VCaP (cell line): ENCODE results near the gene RPRD1B.

ENCODE experiments used
- H3K27ac ChIP-seq: fragments of 450-650 bp; 2 replicates; pipeline ENCODE4 v1.5.1; 2017
- TF ChIP-seq, protein P1 (sequence below): fragments of 450-650 bp; conservative IDR thresholded peaks from 2 replicates; pipeline ENCODE4 v1.5.1; 2017; ENCODE audit warnings: mild to moderate bottlenecking, moderate library complexity

RPRD1B gene

DNA sequence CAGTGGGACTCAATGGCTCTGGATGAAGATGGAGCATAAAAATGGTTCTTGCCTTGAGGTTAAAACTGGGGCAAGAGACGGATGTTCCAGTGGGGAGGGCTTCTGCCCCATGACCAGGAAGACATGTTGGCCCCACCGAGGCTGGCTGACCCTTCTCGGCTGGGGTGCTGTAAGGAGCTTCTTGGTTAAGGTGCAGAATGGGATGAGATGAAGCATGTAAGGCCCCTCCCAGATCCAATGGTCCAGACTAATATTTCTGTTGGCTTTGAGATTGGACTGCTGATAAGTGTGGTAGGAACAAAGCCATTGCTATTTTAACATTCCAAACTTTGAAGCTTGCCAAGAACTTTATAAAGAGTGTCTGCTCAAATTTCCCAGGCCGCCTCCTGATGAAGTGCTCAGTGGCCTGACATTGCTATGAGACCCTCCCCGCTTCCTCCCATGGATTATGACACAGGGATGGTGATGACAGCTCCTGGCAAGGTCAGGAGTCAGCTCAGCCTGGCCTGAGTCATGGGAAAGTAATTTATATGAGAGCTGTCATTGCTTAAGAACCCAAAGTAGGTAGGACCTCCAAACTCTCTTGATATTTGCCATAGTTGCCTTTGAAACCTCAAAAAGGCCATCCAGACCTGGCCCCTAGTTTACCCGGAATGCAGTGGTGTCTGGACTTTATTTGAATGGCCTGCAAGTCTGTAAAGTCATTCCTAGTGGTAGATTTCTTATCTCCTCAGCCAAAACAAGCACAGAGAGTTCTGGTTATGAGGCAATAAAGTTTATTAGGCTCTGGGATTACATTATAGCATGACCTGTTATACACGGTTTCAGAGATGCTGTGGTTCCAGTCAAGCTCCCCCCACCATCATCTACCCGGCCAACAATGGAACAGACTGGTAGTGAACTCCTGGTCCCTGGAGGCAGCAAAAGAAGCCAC is 76.3 kb downstream of the RPRD1B start:
- TF ChIP-seq, protein P1, sequence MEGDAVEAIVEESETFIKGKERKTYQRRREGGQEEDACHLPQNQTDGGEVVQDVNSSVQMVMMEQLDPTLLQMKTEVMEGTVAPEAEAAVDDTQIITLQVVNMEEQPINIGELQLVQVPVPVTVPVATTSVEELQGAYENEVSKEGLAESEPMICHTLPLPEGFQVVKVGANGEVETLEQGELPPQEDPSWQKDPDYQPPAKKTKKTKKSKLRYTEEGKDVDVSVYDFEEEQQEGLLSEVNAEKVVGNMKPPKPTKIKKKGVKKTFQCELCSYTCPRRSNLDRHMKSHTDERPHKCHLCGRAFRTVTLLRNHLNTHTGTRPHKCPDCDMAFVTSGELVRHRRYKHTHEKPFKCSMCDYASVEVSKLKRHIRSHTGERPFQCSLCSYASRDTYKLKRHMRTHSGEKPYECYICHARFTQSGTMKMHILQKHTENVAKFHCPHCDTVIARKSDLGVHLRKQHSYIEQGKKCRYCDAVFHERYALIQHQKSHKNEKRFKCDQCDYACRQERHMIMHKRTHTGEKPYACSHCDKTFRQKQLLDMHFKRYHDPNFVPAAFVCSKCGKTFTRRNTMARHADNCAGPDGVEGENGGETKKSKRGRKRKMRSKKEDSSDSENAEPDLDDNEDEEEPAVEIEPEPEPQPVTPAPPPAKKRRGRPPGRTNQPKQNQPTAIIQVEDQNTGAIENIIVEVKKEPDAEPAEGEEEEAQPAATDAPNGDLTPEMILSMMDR, result no peak
- H3K27ac ChIP-seq, result peak overlapping the region; percentile 98

DNA sequence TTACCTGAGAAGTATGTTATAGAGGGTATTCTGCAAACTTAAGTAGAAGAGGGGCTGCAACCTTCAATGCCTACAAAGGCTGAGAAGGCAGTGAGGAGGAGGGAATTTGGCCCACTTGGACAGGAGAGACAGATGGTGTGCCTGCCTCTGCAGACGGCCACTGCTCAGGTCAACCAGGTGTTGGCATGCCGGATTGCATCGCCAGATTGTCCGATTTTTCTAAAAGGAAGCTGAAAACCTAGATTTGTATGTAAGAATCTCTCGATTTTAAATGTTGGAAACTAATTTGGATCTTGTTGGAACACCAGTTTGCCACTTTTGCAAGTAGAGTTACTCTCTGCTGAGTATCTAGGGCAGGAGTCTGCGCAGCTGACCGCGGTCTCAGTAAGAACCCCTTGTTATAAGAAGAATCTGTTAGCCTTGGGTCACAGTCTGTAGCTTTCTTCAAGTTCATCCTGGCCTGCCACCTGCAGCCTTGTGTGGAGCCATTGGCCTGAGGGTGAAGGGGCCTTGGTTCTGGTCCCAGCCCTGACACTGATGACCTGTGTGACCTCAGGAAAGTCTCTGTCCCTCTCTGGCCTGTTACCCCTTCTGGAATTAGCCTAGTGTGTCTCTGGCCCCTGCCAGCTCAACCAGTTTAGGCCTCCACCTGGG is 77.1 kb downstream of the RPRD1B start:
- peak overlapping the region; percentile 98 for H3K27ac ChIP-seq

DNA sequence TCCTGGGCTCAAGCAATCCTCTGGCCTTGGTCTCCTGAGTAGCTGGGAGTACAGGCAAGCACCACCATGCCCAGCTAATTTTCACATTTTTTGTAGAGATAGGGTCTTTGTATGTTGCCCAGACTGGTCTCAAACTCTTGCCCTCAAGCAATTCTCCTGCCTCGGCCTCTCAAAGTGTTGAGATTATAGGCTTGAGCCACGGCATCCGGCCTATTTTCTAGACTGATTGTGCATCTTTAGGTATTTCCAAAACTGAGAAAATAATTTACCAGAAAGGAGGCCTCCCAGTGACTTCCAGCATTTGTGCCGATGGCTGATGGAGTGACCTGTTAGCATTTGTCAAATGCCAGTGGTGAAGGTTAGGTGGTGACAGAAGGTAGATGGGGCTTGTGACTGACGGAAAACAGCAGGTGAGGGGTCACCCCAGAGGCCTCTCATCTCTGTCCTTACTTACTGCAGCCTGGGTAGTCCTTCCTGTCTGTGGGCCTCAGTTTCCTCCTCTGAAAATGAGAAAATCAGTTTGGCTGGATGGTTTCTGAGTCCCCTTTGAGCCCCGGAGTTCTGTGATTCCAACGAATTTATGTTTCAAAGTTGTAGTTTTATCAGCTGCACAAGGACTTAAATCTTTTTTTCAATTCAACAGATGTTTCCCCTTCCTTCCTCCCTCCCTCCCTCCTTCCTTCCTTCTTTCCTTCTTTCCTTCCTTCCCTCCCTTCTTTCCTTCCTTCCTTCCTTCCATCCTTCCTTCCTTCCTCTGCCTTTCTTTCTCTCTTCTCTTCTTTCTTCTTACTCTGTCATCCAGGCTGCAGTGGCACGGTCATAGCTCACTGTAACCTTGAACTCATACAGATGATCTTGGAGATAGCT is 78.1 kb downstream of the RPRD1B start:
- H3K27ac ChIP-seq, result peak overlapping the region; percentile 98
- TF ChIP-seq, protein P1, result no peak

More for the DNA sequence above, 77.1 kb downstream of the RPRD1B start:
- TF ChIP-seq, protein P1, result no peak

DNA sequence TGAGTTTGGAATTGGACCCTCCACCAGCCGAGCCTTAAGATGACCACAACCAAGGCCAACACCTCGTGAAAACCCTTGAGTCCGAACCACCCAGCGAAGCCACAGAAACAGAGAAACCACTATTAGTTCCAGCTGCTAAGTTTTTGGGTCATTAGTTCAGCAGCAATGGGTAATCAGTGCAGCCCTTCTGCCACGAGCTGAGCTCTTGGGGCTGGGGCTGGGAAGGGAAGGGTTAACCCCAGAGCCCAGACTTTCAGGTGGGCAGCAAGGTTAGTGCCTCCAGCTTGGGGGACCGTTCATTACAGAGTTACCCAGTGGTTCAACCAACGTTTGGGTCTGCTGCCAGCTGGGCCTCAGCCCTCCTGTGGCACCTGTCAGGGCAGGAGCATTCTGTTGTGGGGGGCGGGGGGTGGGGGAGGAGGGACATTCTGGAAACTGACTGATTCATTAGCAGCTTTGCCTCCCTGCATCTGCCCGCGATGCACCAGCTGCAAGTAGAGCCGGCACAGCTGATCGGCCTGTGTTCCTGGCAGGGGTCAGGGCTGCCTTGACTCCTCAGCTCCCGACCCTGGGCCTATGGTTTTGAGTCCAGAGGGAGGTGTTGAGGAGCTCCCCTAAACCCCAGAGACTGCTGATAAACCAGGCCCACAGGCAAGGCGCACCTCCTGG is 78.8 kb downstream of the RPRD1B start:
- peak overlapping the region; percentile 98; the same call in 1 of the 2 replicates for H3K27ac ChIP-seq
- TF ChIP-seq, protein P1, result no peak

DNA sequence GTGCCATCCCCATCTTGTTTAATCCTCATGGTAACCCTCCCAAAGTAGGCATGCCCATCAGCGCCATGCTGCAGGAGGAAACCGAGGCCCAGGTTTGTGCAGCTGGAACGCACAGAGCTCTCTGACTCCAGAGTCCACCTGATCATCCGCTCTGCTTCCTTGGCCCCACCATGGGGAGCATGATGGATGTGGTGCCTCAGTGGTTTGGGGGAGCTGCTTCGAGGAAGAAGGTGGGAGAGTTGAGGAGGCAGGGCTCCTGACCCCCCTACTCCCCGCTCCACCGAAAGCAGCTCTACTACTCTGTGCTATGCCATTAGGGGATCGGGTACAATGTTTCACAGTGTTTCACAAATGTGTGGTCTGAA is 79.4 kb downstream of the RPRD1B start:
- no peak overlapping the region; the same call in 1 of the 2 replicates for H3K27ac ChIP-seq

DNA sequence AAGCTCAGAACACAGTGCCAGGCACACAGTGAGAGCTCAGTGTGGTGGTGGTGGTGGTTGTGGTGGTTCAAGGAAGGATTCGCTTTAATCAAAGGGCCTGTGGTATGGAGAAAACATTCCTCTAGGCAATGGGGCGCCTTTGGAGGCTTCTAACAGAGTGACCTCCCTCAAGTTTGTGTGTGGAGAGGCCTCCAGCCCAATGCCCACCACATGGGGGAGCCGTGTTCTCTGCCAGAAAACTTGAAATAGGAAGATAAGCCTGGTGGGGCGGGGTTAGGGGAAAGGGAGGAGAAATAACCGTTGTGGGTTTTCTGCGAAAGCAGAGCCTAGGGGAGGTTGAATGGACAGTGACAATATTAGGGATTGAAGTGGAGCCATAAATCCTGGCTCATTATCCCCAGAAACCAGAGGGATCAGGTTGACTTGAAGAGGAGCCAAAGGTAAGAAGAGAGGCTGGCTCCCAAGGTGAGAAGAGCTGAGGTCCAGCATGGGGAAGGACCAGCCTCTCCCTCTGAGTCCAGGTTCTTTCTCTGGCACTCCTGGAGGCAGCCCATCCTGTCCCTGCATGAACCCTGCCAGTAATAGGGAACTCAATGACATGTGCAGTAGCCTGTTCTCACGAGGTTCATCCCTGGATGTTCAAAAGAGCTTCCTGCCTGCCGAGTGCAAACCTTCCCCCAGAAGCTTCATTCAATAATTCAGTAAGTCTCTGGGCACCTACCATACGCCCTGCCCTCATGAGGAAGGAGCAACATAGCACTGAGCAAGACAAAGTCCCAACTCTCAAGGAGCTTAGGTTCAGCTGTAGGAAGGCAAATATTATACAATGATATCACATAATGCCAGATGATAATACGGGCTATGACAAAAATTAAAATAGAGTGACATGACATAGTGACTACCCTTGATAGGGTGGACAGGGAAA is 80.1 kb downstream of the RPRD1B start:
- TF ChIP-seq, protein P1, result peak; percentile 19; the same call in 1 of the 2 replicates
- no peak overlapping the region; the same call in 1 of the 2 replicates for H3K27ac ChIP-seq

More for the DNA sequence above, 79.4 kb downstream of the RPRD1B start:
- TF ChIP-seq, protein P1, result no peak
